BJ (cell line): Measurements from ENCODE around the gene BIRC7. TPM values are rescaled to one million over a fixed set of nuclear protein-coding genes. Genes with fewer than 3 reads are reported as not detected.

Experiments used
- CTCF ChIA-PET: fragments of 350-600 bp; formaldehyde crosslinking; extraction: SDS; loops from one replicate; lab custom pipeline; 2021; ENCODE audit warnings: antibody characterized with exemption, inconsistent platforms; lab: Yijun Ruan, JAX
- POLR2A ChIA-PET: fragments of 300-600 bp; sonication (Branson Sonifier 250); formaldehyde crosslinking; extraction: SDS; loops from one replicate; lab custom pipeline; 2021; ENCODE audit warnings: antibody characterized with exemption; lab: Charles Lee
- DNase-seq: peaks from one replicate; pipeline ENCODE4 v3.0.0-alpha.2; 2011; ENCODE audit warnings: low read depth
- H3K27me3 ChIP-seq: 2 replicates; pipeline ENCODE4 v1.6.0; 2011; ENCODE audit warnings: low read length; ENCODE audit not compliant: control insufficient read depth, insufficient read depth
- H3K36me3 ChIP-seq: 2 replicates; pipeline ENCODE4 v1.5.1; 2011; ENCODE audit warnings: low read length; ENCODE audit not compliant: control insufficient read depth, insufficient read depth
- H3K4me3 ChIP-seq: 2 replicates; pipeline ENCODE4 v1.5.1; 2011; ENCODE audit warnings: low read depth, mild to moderate bottlenecking, control low read depth, low read length
- CTCF ChIP-seq: IDR thresholded peaks from 2 replicates; pipeline ENCODE4 v1.5.1; 2011; ENCODE audit warnings: low read depth, mild to moderate bottlenecking, control low read depth, inconsistent platforms, low read length, moderate library complexity; ENCODE audit not compliant: insufficient read depth
- polyA plus RNA-seq: library from polyadenylated mRNA; depleted of rRNA; stranded (reverse); fragments of >200 nt; gene quantifications from 2 replicates; pipeline ENCODE4 v1.2.3, GENCODE V29; 2011

BIRC7 gene
- polyA plus RNA-seq, 1 experiment: not detected

GRCh38 chr20:63269724-63270123 lies 34.0 kb downstream of the BIRC7 start:
- Histone ChIP-seq H3K36me3 (peaks cover 3% of the 10 kb centered on the region), H3K4me3 (no peak overlapping the region), H3K27me3 (peaks cover 7% of the 10 kb centered on the region; the same call in 1 of the 2 replicates)
- no peak for TF ChIP-seq CTCF
- CTCF ChIA-PET: interaction anchor here (0.8 to 5.4 kb wide), 5 partner anchors 9 to 46 kb away, joined by 3 to 37 read pairs (median 4); no protein-coding TSS in a partner anchor
- no peak for DNase-seq
- POLR2A ChIA-PET: no interaction called here

- H3K36me3 ChIP-seq: peaks cover 5% of the 10 kb centered on the region
- ChIA-PET CTCF (interaction anchor here (1.1 to 5.4 kb wide), 6 partner anchors 11 to 47 kb away, joined by 3 to 37 read pairs (median 7); no protein-coding TSS in a partner anchor), POLR2A (no interaction called here)
- H3K4me3 ChIP-seq: no peak overlapping the region
- no peak for DNase-seq
- no peak for TF ChIP-seq CTCF
- peaks cover 4% of the 10 kb centered on the region; the same call in 1 of the 2 replicates for H3K27me3 ChIP-seq
These were observed 35.1 kb downstream of the BIRC7 start for GRCh38 chr20:63270606-63271325.

DNA sequence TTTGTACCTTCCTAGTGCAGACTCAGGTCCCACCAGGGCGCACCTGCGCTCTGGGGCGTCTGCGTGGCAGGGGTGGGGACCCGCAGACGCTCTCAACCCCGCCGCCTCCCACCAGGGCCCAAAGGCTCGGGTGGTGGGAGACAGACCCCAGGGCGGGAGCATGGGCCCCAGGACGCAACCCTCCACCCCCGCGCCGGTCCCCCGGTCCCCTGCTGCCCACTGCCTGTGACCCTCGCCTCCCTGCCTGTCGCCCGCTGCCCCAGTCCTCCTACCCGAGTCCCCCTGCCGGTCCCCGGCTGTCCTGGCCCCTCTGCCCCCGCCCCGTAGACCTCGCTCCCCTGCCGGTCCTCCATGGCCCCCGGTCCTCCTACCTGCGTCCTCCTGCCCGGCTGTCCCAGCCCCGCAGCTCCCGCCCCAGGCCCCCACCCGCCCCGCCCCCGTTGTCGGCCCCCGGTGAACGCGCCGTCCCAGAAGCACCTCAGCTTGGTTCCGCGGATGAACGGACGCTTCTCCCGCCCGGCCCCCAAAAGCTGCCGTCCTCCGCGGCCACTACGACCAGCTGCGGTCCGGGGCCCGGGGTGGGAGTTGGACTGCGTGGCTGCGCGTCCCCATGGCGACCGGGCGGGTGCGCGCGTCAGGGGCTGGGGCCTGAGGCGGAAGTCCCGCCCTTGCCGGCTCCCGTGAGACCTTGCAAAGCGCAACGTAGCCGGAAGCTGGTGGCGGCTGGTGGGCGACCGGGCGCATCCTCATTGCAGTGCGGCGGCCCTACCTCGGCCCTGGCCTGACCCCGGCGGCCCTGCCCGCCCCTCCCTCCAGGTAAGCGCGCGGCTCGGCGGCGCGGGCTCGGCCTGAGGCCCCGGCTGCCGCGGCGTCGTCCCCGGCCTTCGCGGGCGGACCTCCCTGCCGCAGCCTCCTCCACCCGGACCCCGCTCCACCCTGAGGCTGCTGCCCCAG lies 36.7 kb downstream of the BIRC7 start, which contains the start of gene ARFGAP1:
ARFGAP1 (plus strand) TSS at position 709 of the 954 bp plus-strand sequence. CDS start 2,768 bp downstream, outside the sequence.
- peaks cover 13% of the 10 kb centered on the region for H3K36me3 ChIP-seq
- CTCF ChIA-PET: interaction anchor here (0.5 to 5.4 kb wide), 6 partner anchors 16 to 215 kb away, joined by 3 to 37 read pairs (median 6); no protein-coding TSS in a partner anchor
- H3K4me3 ChIP-seq: peak within 1 kb of the TSS; percentile 99
- no peak for TF ChIP-seq CTCF
- H3K27me3 ChIP-seq: peaks cover 2% of the 10 kb centered on the region; the same call in 1 of the 2 replicates
- DNase-seq: no peak
- POLR2A ChIA-PET: interaction anchor here (0.6 kb wide), 1 partner anchor 593 kb away, joined by 7 read pairs; the partner anchor contains the start of gene TPD52L2

- ChIA-PET POLR2A (interaction anchor here (0.6 to 0.7 kb wide), 2 partner anchors 40 to 592 kb away, joined by 5 to 7 read pairs; partner anchors contain the start of gene TPD52L2), CTCF (interaction anchor here (0.5 to 5.4 kb wide), 6 partner anchors 16 to 215 kb away, joined by 3 to 37 read pairs (median 6); no protein-coding TSS in a partner anchor)
- peak overlapping the region; percentile 99 for H3K4me3 ChIP-seq
- peaks cover 21% of the 10 kb centered on the region for H3K36me3 ChIP-seq
- H3K27me3 ChIP-seq: peaks cover 1% of the 10 kb centered on the region; the same call in 1 of the 2 replicates
- no peak for TF ChIP-seq CTCF
- DNase-seq: no peak
These were observed 37.4 kb downstream of the BIRC7 start for GRCh38 chr20:63273059-63273579.
